Activated B cell treated with CpG ODN at 0.5 μM for 24 hours (primary cell): ENCODE results near the gene CLDN34. TPM values are rescaled to one million over a fixed set of nuclear protein-coding genes. Genes with fewer than 3 reads are reported as not detected.

Source experiments
- ATAC-seq: fragments of 200-7000 bp; cut with Tn5 transposase; one replicate; pipeline ENCODE4 v1.10.0; 2021; ENCODE audit warnings: low read depth, mild to moderate bottlenecking, moderate library complexity
- CTCF ChIA-PET: fragments of 350-600 bp; sonication (Branson Sonifier 250); formaldehyde crosslinking; loops from one replicate; lab custom pipeline; 2021; ENCODE audit warnings: antibody characterized with exemption; lab: Charles Lee
- POLR2A ChIA-PET: fragments of 350-600 bp; sonication (Branson Sonifier 250); formaldehyde crosslinking; loops from one replicate; lab custom pipeline; 2021; ENCODE audit warnings: antibody characterized with exemption; lab: Charles Lee
- DNase-seq: peaks from one replicate; pipeline ENCODE4 v3.0.0; 2022
- H3K27ac Mint-ChIP-seq: one replicate; pipeline ENCODE4 v1.8.0; 2020; ENCODE audit warnings: mixed read lengths
- H3K27me3 Mint-ChIP-seq: one replicate; pipeline ENCODE4 v1.8.0; 2021; ENCODE audit warnings: mixed read lengths
- H3K36me3 Mint-ChIP-seq: one replicate; pipeline ENCODE4 v1.8.0; 2021; ENCODE audit warnings: low read depth, mixed read lengths
- H3K4me1 Mint-ChIP-seq: one replicate; pipeline ENCODE4 v1.8.0; 2021; ENCODE audit warnings: mixed read lengths
- H3K4me3 Mint-ChIP-seq: one replicate; pipeline ENCODE4 v1.8.0; 2020; ENCODE audit warnings: mild to moderate bottlenecking, mixed read lengths
- H3K9me3 Mint-ChIP-seq: one replicate; pipeline ENCODE4 v1.8.0; 2020; ENCODE audit warnings: mixed read lengths
- intact Hi-C: fragments of 100-400 bp; cut with micrococcal nuclease; formaldehyde crosslinking; loops from one replicate; pipeline ENCODE4 v1.15.1; 2024
- total RNA-seq: library from RNA; stranded (reverse); gene quantifications from 2 replicates; pipeline ENCODE4 v1.2.3, GENCODE V29; 2022
- TF ChIP-seq, protein P1 (sequence below): fragments of 200-600 bp; IDR thresholded peaks from one replicate; pipeline ENCODE4 v1.8.0; 2022; ENCODE audit warnings: antibody characterized with exemption, mild to moderate bottlenecking

CLDN34 gene
- total RNA-seq, 1 donor from 2014 or later: not detected

DNA sequence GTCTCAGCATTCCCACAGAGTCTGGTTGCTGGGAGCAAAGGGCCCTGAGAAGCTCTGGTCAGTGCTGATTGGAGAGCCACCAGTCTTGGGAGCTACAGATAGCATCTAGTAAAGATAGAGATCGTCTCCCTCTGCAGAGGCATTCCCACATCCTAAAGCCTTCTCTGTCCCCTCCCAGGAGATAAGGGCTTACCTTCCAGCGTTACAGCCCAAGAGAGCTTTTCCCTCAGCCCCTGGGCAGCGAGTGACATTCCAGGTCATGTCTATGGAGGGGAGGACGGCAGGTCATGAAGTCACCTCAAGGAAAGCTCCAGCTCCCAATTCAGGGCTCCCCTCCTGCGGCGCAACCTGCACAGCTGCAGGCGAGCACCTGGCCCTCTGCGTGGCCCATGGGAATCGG is 29.9 kb downstream of the CLDN34 start:
- Mint-ChIP-seq H3K27me3 (no peaks in the 10 kb centered on the region), H3K36me3 (no peaks in the 10 kb centered on the region), H3K9me3 (no peaks in the 10 kb centered on the region), H3K4me1 (peaks cover 12% of the 10 kb centered on the region), H3K27ac (no peak overlapping the region), H3K4me3 (no peak overlapping the region)
- DNase-seq (no peak), ATAC-seq (no peak)
- POLR2A ChIA-PET: interaction anchor here (0.7 to 5.4 kb wide), 7 partner anchors 15 to 121 kb away, joined by 3 to 38 read pairs (median 3); no protein-coding TSS in a partner anchor
- CTCF ChIA-PET: interaction anchor here (0.9 to 6.0 kb wide), 7 partner anchors 11 to 122 kb away, joined by 3 to 73 read pairs (median 4); no protein-coding TSS in a partner anchor
- intact Hi-C loops: loop anchor here (2.0 to 5.0 kb wide), 3 partner anchors 14 to 80 kb away; no protein-coding TSS in a partner anchor
- TF ChIP-seq, protein P1, sequence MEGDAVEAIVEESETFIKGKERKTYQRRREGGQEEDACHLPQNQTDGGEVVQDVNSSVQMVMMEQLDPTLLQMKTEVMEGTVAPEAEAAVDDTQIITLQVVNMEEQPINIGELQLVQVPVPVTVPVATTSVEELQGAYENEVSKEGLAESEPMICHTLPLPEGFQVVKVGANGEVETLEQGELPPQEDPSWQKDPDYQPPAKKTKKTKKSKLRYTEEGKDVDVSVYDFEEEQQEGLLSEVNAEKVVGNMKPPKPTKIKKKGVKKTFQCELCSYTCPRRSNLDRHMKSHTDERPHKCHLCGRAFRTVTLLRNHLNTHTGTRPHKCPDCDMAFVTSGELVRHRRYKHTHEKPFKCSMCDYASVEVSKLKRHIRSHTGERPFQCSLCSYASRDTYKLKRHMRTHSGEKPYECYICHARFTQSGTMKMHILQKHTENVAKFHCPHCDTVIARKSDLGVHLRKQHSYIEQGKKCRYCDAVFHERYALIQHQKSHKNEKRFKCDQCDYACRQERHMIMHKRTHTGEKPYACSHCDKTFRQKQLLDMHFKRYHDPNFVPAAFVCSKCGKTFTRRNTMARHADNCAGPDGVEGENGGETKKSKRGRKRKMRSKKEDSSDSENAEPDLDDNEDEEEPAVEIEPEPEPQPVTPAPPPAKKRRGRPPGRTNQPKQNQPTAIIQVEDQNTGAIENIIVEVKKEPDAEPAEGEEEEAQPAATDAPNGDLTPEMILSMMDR: no peak

DNA sequence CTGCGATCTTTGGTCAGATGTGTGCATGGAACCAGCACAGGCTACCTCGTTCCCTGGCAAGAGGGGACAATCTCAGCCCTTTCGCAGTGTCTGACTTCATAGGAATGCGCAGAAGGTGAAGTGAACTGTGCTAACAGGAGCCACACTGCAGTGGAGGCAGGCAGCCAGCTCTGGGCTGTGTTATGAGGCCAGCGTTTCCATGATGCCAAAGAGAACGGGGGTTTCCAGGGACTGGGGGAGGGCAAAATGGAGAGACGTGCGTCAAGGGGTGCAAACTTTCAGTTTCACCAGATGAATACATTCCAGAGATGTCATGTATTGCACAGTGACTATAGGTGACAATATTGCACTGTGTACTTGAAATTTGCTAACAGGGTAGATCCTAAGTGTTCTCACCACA is 30.4 kb downstream of the CLDN34 start:
- H3K36me3 Mint-ChIP-seq: no peaks in the 10 kb centered on the region
- no peaks in the 10 kb centered on the region for H3K27me3 Mint-ChIP-seq
- POLR2A ChIA-PET: interaction anchor here (1.2 to 5.4 kb wide), 6 partner anchors 15 to 121 kb away, joined by 3 to 38 read pairs (median 8); no protein-coding TSS in a partner anchor
- no peaks in the 10 kb centered on the region for H3K9me3 Mint-ChIP-seq
- no peak overlapping the region for H3K27ac Mint-ChIP-seq
- DNase-seq (no peak), ATAC-seq (peak; percentile 72)
- TF ChIP-seq, protein P1: no peak
- H3K4me1 Mint-ChIP-seq: peaks cover 12% of the 10 kb centered on the region
- H3K4me3 Mint-ChIP-seq: no peak overlapping the region
- CTCF ChIA-PET: interaction anchor here (0.9 to 6.0 kb wide), 6 partner anchors 12 to 121 kb away, joined by 3 to 73 read pairs (median 5); no protein-coding TSS in a partner anchor
- intact Hi-C loops: loop anchor here (2.0 to 5.0 kb wide), 3 partner anchors 13 to 80 kb away; no protein-coding TSS in a partner anchor

DNA sequence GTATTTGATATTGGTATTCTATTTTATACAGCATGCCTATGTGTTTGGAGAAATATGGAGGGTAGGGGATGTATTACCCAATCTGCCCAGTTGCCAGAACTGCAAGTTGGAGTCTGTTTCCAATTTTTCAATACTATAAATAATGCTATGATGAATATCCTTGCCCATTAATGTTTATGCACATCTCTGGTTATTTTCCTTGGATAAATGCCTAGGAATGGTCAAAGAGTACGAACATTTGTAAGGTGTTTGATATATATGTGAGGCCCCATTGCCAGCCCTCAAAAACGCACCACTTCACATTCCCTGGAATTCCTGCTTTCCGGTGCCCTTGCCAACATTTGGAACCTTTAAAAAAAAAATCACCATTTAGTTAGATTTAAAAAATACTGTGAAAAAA is 34.3 kb downstream of the CLDN34 start:
- H3K27me3 Mint-ChIP-seq: no peaks in the 10 kb centered on the region

DNA sequence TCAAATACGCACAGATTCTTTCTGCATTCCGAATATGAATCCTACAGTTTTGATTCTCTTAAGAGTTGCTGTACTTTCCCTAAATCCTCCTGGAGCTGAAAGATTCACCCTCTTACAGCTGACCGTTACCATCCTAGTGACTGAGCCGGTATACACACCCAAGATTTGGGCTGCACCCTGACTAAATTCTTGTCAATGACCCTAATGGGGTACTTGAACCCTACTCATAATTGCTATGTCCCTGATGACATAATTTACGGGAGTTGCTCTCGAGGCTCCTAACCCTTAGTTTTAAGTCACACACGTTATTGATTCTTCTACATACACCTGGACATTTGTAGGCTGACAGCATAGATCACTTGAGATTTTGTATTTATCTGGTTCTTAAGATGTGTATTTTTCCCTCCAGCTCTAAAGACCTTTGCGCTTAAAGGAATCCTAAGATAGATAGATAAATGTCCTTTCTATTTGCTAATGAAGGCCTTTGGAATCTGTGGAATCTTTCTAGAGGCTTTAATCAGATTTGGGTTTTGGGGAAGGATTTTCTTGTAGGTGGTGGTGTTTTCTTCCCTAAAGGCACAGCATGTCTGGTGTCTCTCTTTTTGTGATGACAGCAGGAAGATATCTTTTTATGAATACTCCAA is 37.8 kb downstream of the CLDN34 start:
- POLR2A ChIA-PET: no interaction called here
- CTCF ChIA-PET: interaction anchor here (2.6 kb wide), 1 partner anchor 115 kb away, joined by 23 read pairs; no protein-coding TSS in a partner anchor
- DNase-seq: no peak

More for the DNA sequence above, 34.3 kb downstream of the CLDN34 start:
- POLR2A ChIA-PET: interaction anchor here (2.5 to 5.4 kb wide), 3 partner anchors 111 to 117 kb away, joined by 19 to 38 read pairs (median 20); no protein-coding TSS in a partner anchor
- CTCF ChIA-PET: no interaction called here
- Mint-ChIP-seq H3K4me1 (peaks cover 18% of the 10 kb centered on the region), H3K4me3 (no peak overlapping the region), H3K9me3 (no peaks in the 10 kb centered on the region), H3K36me3 (no peaks in the 10 kb centered on the region), H3K27ac (no peak overlapping the region)
- TF ChIP-seq, protein P1: no peak
- DNase-seq (no peak), ATAC-seq (no peak)
- intact Hi-C loops: no loop called here

DNA sequence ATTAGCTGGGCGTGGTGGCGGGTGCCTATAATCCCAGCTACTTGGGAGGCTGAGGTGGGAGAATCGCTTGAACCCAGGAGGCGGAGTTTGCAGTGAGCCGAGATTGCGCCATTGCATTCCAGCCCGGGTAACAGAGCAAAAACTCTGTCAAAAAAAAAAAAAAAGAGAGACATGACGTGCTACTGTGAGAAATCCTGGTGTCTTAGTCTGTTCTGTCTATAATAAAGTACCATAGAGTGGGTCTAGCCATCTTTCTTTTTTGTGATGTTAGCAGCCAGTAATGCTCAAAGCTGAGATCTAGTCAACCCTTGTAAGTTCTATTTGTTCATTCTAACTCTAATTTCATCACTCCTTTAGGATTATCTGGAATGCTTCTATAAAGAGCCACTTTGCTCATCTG is 38.9 kb downstream of the CLDN34 start:
- no peaks in the 10 kb centered on the region for H3K27me3 Mint-ChIP-seq
- peaks cover 26% of the 10 kb centered on the region for H3K4me1 Mint-ChIP-seq
- intact Hi-C loops: no loop called here
- H3K36me3 Mint-ChIP-seq: no peaks in the 10 kb centered on the region
- DNase-seq: no peak
- H3K27ac Mint-ChIP-seq: no peak overlapping the region
- TF ChIP-seq, protein P1: no peak
- no peak overlapping the region for H3K4me3 Mint-ChIP-seq
- no peak for ATAC-seq
- CTCF ChIA-PET: no interaction called here
- POLR2A ChIA-PET: no interaction called here
- no peaks in the 10 kb centered on the region for H3K9me3 Mint-ChIP-seq

More for the DNA sequence above, 37.8 kb downstream of the CLDN34 start:
- H3K4me1 Mint-ChIP-seq: peaks cover 15% of the 10 kb centered on the region
- intact Hi-C loops: no loop called here
- no peaks in the 10 kb centered on the region for H3K9me3 Mint-ChIP-seq
- TF ChIP-seq, protein P1: no peak
- ATAC-seq: no peak
- no peak overlapping the region for H3K27ac Mint-ChIP-seq
- H3K27me3 Mint-ChIP-seq: no peaks in the 10 kb centered on the region
- H3K4me3 Mint-ChIP-seq: no peak overlapping the region
- no peaks in the 10 kb centered on the region for H3K36me3 Mint-ChIP-seq
